K562 (cell line): ENCODE data around the gene FKBP8. TPM values are rescaled to one million over a fixed set of nuclear protein-coding genes. Genes with fewer than 3 reads are reported as not detected.
"Not testable (repeated sequence)": the region's sequence is repeated elsewhere in the genome, so short reads cannot be mapped to it uniquely, and the experiment has no call there.

Source experiments
- ATAC-seq: fragments of 200-7000 bp; cut with Tn5 transposase; 3 replicates; pipeline ENCODE4 v1.9.1; 2020; ENCODE audit warnings: moderate library complexity
- BruUV-seq: library from RNA; stranded (reverse); fragments of 400-500 nt; replicated peaks from 2 replicates; lab custom pipeline; 2021; lab: Mats Ljungman, UMichigan
- CTCF ChIA-PET: fragments of 300-600 bp; formaldehyde crosslinking; extraction: SDS; loops from one replicate; lab custom pipeline; 2021; ENCODE audit warnings: low intra/inter-chr PET ratio; lab: Yijun Ruan, JAX
- POLR2A ChIA-PET: fragments of 300-600, 350-650 bp; sonication (Branson Sonifier 250); formaldehyde crosslinking; extraction: SDS; loops from one replicate; lab custom pipeline; 2021; ENCODE audit warnings: antibody characterized with exemption, inconsistent platforms; lab: Yijun Ruan, JAX
- DNase-seq, 4 experiments: peaks; one replicate each; pipeline versions ENCODE4 v3.0.0 to v3.0.0-alpha.2; 2011 to 2018; ENCODE audit warnings: low spot score in 3 of 4, mixed read lengths in 3 of 4; ENCODE audit errors: extremely low read depth in 1 of 4
- FAIRE-seq: peaks from 2 replicates; lab custom pipeline; 2011; peaks lifted over from hg19 to GRCh38; lab: Jason Lieb, UNC
- H2AFZ ChIP-seq: 2 replicates; pipeline ENCODE4 v1.6.0; 2011; ENCODE audit warnings: low read depth, low read length, control low read depth, inconsistent platforms
- H3K27ac ChIP-seq: fragments of 200-600 bp; 3 replicates; pipeline ENCODE4 v1.8.0; 2011; ENCODE audit warnings: low read depth, mild to moderate bottlenecking, control low read depth, inconsistent platforms, low read length, moderate library complexity, mixed read lengths; ENCODE audit errors: extremely low read depth
- H3K27me3 ChIP-seq, 2 experiments: fragments of 300-600 bp in 1 of 2; 2 replicates in 1 of 2; 3 replicates in 1 of 2; pipeline versions ENCODE4 v1.6.0 to v1.8.0; 2011; ENCODE audit warnings: inconsistent platforms in 2 of 2, low read length in 2 of 2, mild to moderate bottlenecking in 1 of 2, mixed read lengths in 1 of 2, moderate library complexity in 1 of 2; ENCODE audit not compliant: control insufficient read depth in 2 of 2, insufficient read depth in 2 of 2
- H3K36me3 ChIP-seq: fragments of 300-600 bp; 3 replicates; pipeline ENCODE4 v1.8.0; 2011; ENCODE audit warnings: mild to moderate bottlenecking, low read length, inconsistent platforms; ENCODE audit not compliant: control insufficient read depth, insufficient read depth
- H3K4me1 ChIP-seq, 2 experiments: fragments of 200-600 bp in 1 of 2; replicated peaks in 1 of 2; 2 replicates in 1 of 2; 3 replicates in 1 of 2; pipeline versions ENCODE4 v1.5.1 to v1.8.0; 2011; ENCODE audit warnings: inconsistent platforms in 2 of 2, low read length in 2 of 2, mild to moderate bottlenecking in 1 of 2, mixed read lengths in 1 of 2, moderate library complexity in 1 of 2; ENCODE audit not compliant: control insufficient read depth in 2 of 2, insufficient read depth in 2 of 2
- H3K4me2 ChIP-seq: 2 replicates; pipeline ENCODE4 v1.6.1; 2011; ENCODE audit warnings: low read length, control low read depth, inconsistent platforms, mixed read lengths; ENCODE audit not compliant: insufficient read depth
- H3K4me3 ChIP-seq: fragments of 200-600 bp; sonication (generic), shearing (Covaris generic); 2 replicates; pipeline ENCODE4 v1.5.1; 2016; ENCODE audit warnings: control low read depth, inconsistent platforms
- H3K79me2 ChIP-seq: fragments of 200-600 bp; 3 replicates; pipeline ENCODE4 v1.8.0; 2011; ENCODE audit warnings: low read length, inconsistent platforms; ENCODE audit not compliant: control insufficient read depth, insufficient read depth
- H3K9ac ChIP-seq, 2 experiments: 2 replicates each; pipeline versions ENCODE4 v1.6.0 to v1.6.1; 2011; ENCODE audit warnings: low read depth in 2 of 2, low read length in 2 of 2, control low read depth in 1 of 2, inconsistent platforms in 1 of 2, mild to moderate bottlenecking in 1 of 2, mixed read lengths in 1 of 2; ENCODE audit not compliant: insufficient read depth in 1 of 2
- H3K9me1 ChIP-seq: one replicate; pipeline ENCODE4 v1.6.0; 2011; ENCODE audit warnings: inconsistent platforms, mild to moderate bottlenecking, low read length, moderate library complexity; ENCODE audit not compliant: control insufficient read depth, insufficient read depth
- H3K9me3 ChIP-seq: replicated peaks from 2 replicates; pipeline ENCODE4 v1.5.1; 2011; ENCODE audit warnings: low read depth, low read length, inconsistent platforms; ENCODE audit not compliant: control insufficient read depth, insufficient read depth
- H4K20me1 ChIP-seq: replicated peaks from 2 replicates; pipeline ENCODE4 v1.6.1; 2011; ENCODE audit warnings: low read length, inconsistent platforms, mixed read lengths; ENCODE audit not compliant: control insufficient read depth, insufficient read depth
- ATF2 ChIP-seq: sonication (generic); formaldehyde crosslinking; IDR thresholded peaks from 2 replicates; pipeline ENCODE4 v1.8.1; 2022; ENCODE audit warnings: missing genetic modification reagents
- CBX3 ChIP-seq, 2 experiments: IDR thresholded peaks; 1 replicate in 1 of 2; 2 replicates in 1 of 2; pipeline ENCODE4 v1.6.1; 2012; ENCODE audit warnings: inconsistent platforms in 2 of 2, low read length in 2 of 2, borderline replicate concordance in 1 of 2, control low read depth in 1 of 2
- CHD4 ChIP-seq: fragments of 200-600 bp; sonication (generic); IDR thresholded peaks from 3 replicates; pipeline ENCODE4 v1.6.1; 2012; ENCODE audit warnings: low read depth, mild to moderate bottlenecking, mixed read lengths, low read length, inconsistent platforms; ENCODE audit not compliant: insufficient read depth, insufficient replicate concordance, poor library complexity, severe bottlenecking
- EHMT2 ChIP-seq: fragments of 450-650 bp; IDR thresholded peaks from 2 replicates; pipeline ENCODE4 v1.6.1; 2018; ENCODE audit warnings: antibody characterized with exemption
- HDGF ChIP-seq: fragments of 450-650 bp; IDR thresholded peaks from 2 replicates; pipeline ENCODE4 v1.6.1; 2016
- HLTF ChIP-seq: fragments of 450-650 bp; IDR thresholded peaks from 2 replicates; pipeline ENCODE4 v1.6.1; 2016
- NFIC ChIP-seq: fragments of 450-650 bp; IDR thresholded peaks from 2 replicates; pipeline ENCODE4 v1.6.1; 2017; ENCODE audit warnings: mild to moderate bottlenecking, inconsistent platforms
- PTBP1 ChIP-seq: fragments of 200-400 bp; formaldehyde crosslinking; IDR thresholded peaks from 2 replicates; pipeline ENCODE4 v1.6.1; 2017; ENCODE audit warnings: low read depth, low read length
- PYGO2 ChIP-seq: fragments of 450-650 bp; IDR thresholded peaks from 2 replicates; pipeline ENCODE4 v1.6.1; 2016; ENCODE audit warnings: mild to moderate bottlenecking, missing genetic modification characterization, moderate library complexity, missing compliant biosample characterization
- RCOR1 ChIP-seq, 2 experiments: IDR thresholded peaks; 2 replicates each; pipeline ENCODE4 v1.6.1; 2012; ENCODE audit warnings: low read depth in 2 of 2, low read length in 2 of 2, borderline replicate concordance in 1 of 2, improper control_type of control experiment in 1 of 2
- SMARCA5 ChIP-seq: fragments of 450-650 bp; IDR thresholded peaks from 2 replicates; pipeline ENCODE4 v1.6.1; 2016
- ZBTB33 ChIP-seq: sonication (generic); formaldehyde crosslinking; IDR thresholded peaks from 2 replicates; pipeline ENCODE4 v1.8.1; 2023; ENCODE audit warnings: mild to moderate bottlenecking, missing genetic modification reagents
- ZNF143 ChIP-seq: sonication (generic); formaldehyde crosslinking; IDR thresholded peaks from 2 replicates; pipeline ENCODE4 v1.9.0; 2022; ENCODE audit warnings: mild to moderate bottlenecking, missing genetic modification reagents
- ZNF384 ChIP-seq: IDR thresholded peaks from 2 replicates; pipeline ENCODE4 v1.6.1; 2012; ENCODE audit warnings: low read depth, low read length, improper control_type of control experiment
- ZNF57 ChIP-seq: fragments of 450-650 bp; formaldehyde crosslinking; IDR thresholded peaks from 2 replicates; pipeline ENCODE4 v1.4.0; 2020; ENCODE audit warnings: mild to moderate bottlenecking, moderate library complexity
- ZNF766 ChIP-seq: fragments of 200-800 bp; sonication (Bioruptor generic); conservative IDR thresholded peaks from 2 replicates; pipeline ENCODE4 v1.6.1; 2016; ENCODE audit warnings: missing genetic modification characterization, missing compliant biosample characterization
- WGBS: fragments of 100-300 bp; shearing (Covaris generic); methylation state at CpG from one replicate; pipeline ENCODE4 v1.1.6; 2016; ENCODE audit warnings: low coverage, mixed read lengths; ENCODE audit not compliant: insufficient coverage; ENCODE audit errors: missing lambda C conversion rate; 5-methylcytosine and 5-hydroxymethylcytosine counted together
- in situ Hi-C: fragments of 300-500 bp; cut with MboI; formaldehyde crosslinking; loops from 4 replicates; pipeline ENCODE4 v1.15.0; 2018; ENCODE audit warnings: inconsistent platforms, mixed read lengths
- intact Hi-C: fragments of 100-400 bp; cut with micrococcal nuclease; formaldehyde crosslinking; loops from 2 replicates; pipeline ENCODE4 v1.14.2; 2022
- polyA plus RNA-seq, 8 experiments: library from polyadenylated mRNA; depleted of rRNA in 4 of 8; stranded (reverse) in 5 of 8; unstranded in 3 of 8; fragments of >200 nt; fragmentation: Nextera tagmentation in 2 of 8; fragmentation: Illumina TruSeq in 1 of 8; extraction: Ambion mirVana in 2 of 8; extraction: Trizol in 1 of 8; gene quantifications; 2 replicates each; pipeline versions ENCODE4 v1.2.1 to v1.2.3, GENCODE V29; 2011 to 2014; ENCODE audit warnings: inconsistent platforms in 1 of 8, missing spikeins in 1 of 8
- total RNA-seq, 7 experiments: library from RNA; depleted of rRNA in 6 of 7; stranded (reverse); fragments of >200 nt in 6 of 7; fragmentation: Illumina TruSeq in 2 of 7; extraction: Trizol in 2 of 7; gene quantifications; 2 replicates each; pipeline versions ENCODE4 v1.2.1 to v1.2.3, GENCODE V29; 2011 to 2021; ENCODE audit warnings: low replicate concordance in 1 of 7
- TF ChIP-seq, protein P1 (sequence below): fragments of 250-450 bp; sonication (Bioruptor Pico); IDR thresholded peaks from 2 replicates; pipeline ENCODE4 v1.8.0; 2022; ENCODE audit warnings: moderate library complexity, mild to moderate bottlenecking, inconsistent platforms

The FKBP8 gene
- total and polyA plus RNA-seq, 9 of the 15 experiments (the other 6 are each of a cell fraction or from before 2014, with no cell fraction given): 0.46 to 236 (median 104) TPM

DNA sequence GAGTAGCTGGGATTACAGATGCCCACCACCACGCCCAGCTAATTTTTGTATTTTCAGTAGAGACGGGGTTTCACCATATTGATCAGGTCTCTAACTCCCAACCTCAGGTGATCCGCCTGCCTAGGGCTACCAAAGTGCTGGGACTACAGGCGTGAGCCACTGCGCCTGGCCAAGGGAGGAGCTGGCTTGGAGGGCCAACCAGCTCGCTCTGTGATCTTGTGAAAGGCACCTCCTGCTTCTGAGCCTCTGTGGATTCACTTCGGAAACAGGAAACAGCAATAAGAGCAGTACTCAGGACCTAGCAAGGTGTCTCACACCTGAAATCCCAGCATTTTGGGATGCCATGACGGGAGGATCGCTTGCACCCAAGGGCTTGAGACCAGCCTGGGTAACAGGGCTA is 19.5 kb downstream of the FKBP8 start (continued):
- TF ChIP-seq ZNF57 (CRISPR knock-in tag): no peak
- no peak for TF ChIP-seq ATF2 (CRISPR knock-in tag)
- TF ChIP-seq CBX3 (IDR thresholded peaks at IDR 0.05; ENCODE audit: borderline replicate concordance in 1 of 2, low read length in 2 of 2): no peak
- no peak for TF ChIP-seq ZNF766 (CRISPR knock-in tag)

DNA sequence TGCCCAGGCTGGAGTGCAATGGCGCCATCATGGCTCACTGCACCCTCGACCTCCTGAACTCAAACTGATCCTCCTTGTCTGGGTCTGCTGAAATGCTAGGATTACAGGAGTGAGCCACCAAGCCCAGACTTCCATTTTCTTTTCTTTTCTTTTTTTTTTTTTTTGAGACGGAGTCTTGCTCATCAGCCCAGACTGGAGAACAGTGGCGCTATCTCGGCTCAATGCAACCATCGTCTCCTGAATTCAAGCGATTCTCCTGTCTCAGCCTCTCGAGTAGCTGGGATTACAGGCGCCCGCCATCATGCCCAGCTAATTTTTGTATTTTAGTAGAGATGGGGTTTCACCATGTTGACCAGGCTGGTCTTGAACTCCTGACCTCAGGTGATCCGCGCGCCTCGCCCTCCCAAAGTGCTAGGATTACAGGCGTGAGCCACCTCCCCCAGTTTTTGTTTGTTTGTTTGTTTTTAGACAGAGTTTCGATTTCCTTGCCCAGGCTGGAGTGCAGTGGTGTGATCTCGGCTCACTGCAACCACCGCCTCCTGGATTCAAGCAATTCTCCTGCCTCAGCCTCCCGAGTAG is 20.4 kb downstream of the FKBP8 start:
- FAIRE-seq, in situ Hi-C loops, H3K27me3 ChIP-seq, CTCF ChIA-PET, ATAC-seq, H3K36me3 ChIP-seq, H3K9me1 ChIP-seq, DNase-seq, H3K9me3 ChIP-seq: not testable (repeated sequence)
- POLR2A ChIA-PET: interaction anchor here (1.0 to 7.0 kb wide), 3 partner anchors 14 to 242 kb away, joined by 3 to 84 read pairs (median 3); partner anchors contain the start of gene JUND
- H3K4me3 ChIP-seq: peak overlapping the region; percentile 23; the same call in 1 of the 2 replicates
- H3K9ac ChIP-seq: peak overlapping the region in 1 of 2 experiments; percentile 66; a peak in 2 of 4 replicates
- intact Hi-C loops: loop anchor here (2.0 to 5.0 kb wide), 3 partner anchors 22 to 49 kb away; partner anchors contain the start of genes KXD1 and UBA52
- H4K20me1 ChIP-seq: peaks cover 11% of the 10 kb centered on the region; the same call in 1 of the 2 replicates
- WGBS: 53% methylated on average over 9 of the region's 19 CpGs
- BruUV-seq: TSS peak; percentile 87
- peak overlapping the region; percentile 73 for H2AFZ ChIP-seq
- H3K27ac ChIP-seq: peak overlapping the region; percentile 70
- H3K4me1 ChIP-seq: peaks cover 11 to 34% of the 10 kb centered on the region in 2 experiments
- peak overlapping the region; percentile 60 for H3K4me2 ChIP-seq
- H3K79me2 ChIP-seq: peaks cover 39% of the 10 kb centered on the region
- TF ChIP-seq ZNF384 (peak; percentile 69), ZNF143 (peak; percentile 9; the same call in 1 of the 2 replicates), NFIC (0 out of 2 replicates have a peak, but pooled peaks have one; percentile 23), HLTF (0 out of 2 replicates have a peak, but pooled peaks have one; percentile 67), EHMT2 (peak; percentile 1; the same call in 1 of the 2 replicates), CHD4 (peak; percentile 29), PYGO2 (0 out of 2 replicates have a peak, but pooled peaks have one; percentile 47), RCOR1 (IDR thresholded peaks at IDR 0.05; ENCODE audit: borderline replicate concordance in 1 of 2, low read depth in 2 of 2, low read length in 2 of 2) (peak in 1 of 2 experiments; percentile 71; a peak in 1 of 4 replicates), ZBTB33 (CRISPR knock-in tag) (peak; percentile 95), PTBP1 (0 out of 2 replicates have a peak, but pooled peaks have one; percentile 76), HDGF (peak; percentile 19; the same call in 1 of the 2 replicates), SMARCA5 (peak; percentile 98)
- TF ChIP-seq, protein P1, sequence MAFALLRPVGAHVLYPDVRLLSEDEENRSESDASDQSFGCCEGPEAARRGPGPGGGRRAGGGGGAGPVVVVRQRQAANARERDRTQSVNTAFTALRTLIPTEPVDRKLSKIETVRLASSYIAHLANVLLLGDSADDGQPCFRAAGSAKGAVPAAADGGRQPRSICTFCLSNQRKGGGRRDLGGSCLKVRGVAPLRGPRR (CRISPR knock-in tag): 0 out of 2 replicates have a peak, but pooled peaks have one; percentile 46
